ENCODE results near the gene FPR3.
A peak's percentile ranks its signal among the peaks of the same experiment; 100 is the strongest.

FPR3 gene

GRCh38 chr19:51781999-51782398, 13.0 kb upstream of the FPR3 start:
- no peak for TF ChIP-seq CTCF (IDR thresholded peaks at IDR 0.05; ENCODE audit: low read depth, low read length, missing control alignments)
- in situ Hi-C loops (cut with HindIII; ENCODE audit: low sequenced_read_pairs): no loop called here
- DNase-seq (ENCODE audit: low read depth): no peak
- H3K4me3 ChIP-seq (ENCODE audit: low read depth, low read length): no peak overlapping the region

- in situ Hi-C loops (cut with HindIII; ENCODE audit: low sequenced_read_pairs): no loop called here
- H3K4me3 ChIP-seq (ENCODE audit: low read depth, low read length): no peak overlapping the region
- TF ChIP-seq CTCF (IDR thresholded peaks at IDR 0.05; ENCODE audit: low read depth, low read length, missing control alignments): peak; percentile 24
- no peak for DNase-seq (ENCODE audit: low read depth)
Measured at GRCh38 chr19:51783372-51783771, 11.6 kb upstream of the FPR3 start.

GRCh38 chr19:51784109-51784785, 10.7 kb upstream of the FPR3 start:
- no peak overlapping the region for H3K4me3 ChIP-seq (ENCODE audit: low read depth, low read length)
- DNase-seq (ENCODE audit: low read depth): no peak
- no peak for TF ChIP-seq CTCF (IDR thresholded peaks at IDR 0.05; ENCODE audit: low read depth, low read length, missing control alignments)
- in situ Hi-C loops (cut with HindIII; ENCODE audit: low sequenced_read_pairs): no loop called here

GRCh38 chr19:51784922-51785690, 9.9 kb upstream of the FPR3 start:
- in situ Hi-C loops (cut with HindIII; ENCODE audit: low sequenced_read_pairs): no loop called here
- TF ChIP-seq CTCF (IDR thresholded peaks at IDR 0.05; ENCODE audit: low read depth, low read length, missing control alignments): no peak
- DNase-seq (ENCODE audit: low read depth): no peak
- H3K4me3 ChIP-seq (ENCODE audit: low read depth, low read length): no peak overlapping the region

- in situ Hi-C loops (cut with HindIII; ENCODE audit: low sequenced_read_pairs): no loop called here
- no peak for DNase-seq (ENCODE audit: low read depth)
- no peak overlapping the region for H3K4me3 ChIP-seq (ENCODE audit: low read depth, low read length)
- no peak for TF ChIP-seq CTCF (IDR thresholded peaks at IDR 0.05; ENCODE audit: low read depth, low read length, missing control alignments)
Measured at GRCh38 chr19:51786646-51787494, 8.1 kb upstream of the FPR3 start.

- no peak for TF ChIP-seq CTCF (IDR thresholded peaks at IDR 0.05; ENCODE audit: low read depth, low read length, missing control alignments)
- in situ Hi-C loops (cut with HindIII; ENCODE audit: low sequenced_read_pairs): no loop called here
- no peak for DNase-seq (ENCODE audit: low read depth)
Measured at GRCh38 chr19:51788029-51788428, 6.9 kb upstream of the FPR3 start.

More at GRCh38 chr19:51788029-51788428, 6.9 kb upstream of the FPR3 start:
- no peak overlapping the region for H3K4me3 ChIP-seq (ENCODE audit: low read depth, low read length)
